ENCODE measurements around the gene ANGPTL4. TPM values are rescaled to one million over a fixed set of nuclear protein-coding genes. Genes with fewer than 3 reads are reported as not detected.

Gene ANGPTL4
- total RNA-seq, 4 donors from 2014 or later, result 15.3 to 56.4 (median 19.1) TPM

DNA sequence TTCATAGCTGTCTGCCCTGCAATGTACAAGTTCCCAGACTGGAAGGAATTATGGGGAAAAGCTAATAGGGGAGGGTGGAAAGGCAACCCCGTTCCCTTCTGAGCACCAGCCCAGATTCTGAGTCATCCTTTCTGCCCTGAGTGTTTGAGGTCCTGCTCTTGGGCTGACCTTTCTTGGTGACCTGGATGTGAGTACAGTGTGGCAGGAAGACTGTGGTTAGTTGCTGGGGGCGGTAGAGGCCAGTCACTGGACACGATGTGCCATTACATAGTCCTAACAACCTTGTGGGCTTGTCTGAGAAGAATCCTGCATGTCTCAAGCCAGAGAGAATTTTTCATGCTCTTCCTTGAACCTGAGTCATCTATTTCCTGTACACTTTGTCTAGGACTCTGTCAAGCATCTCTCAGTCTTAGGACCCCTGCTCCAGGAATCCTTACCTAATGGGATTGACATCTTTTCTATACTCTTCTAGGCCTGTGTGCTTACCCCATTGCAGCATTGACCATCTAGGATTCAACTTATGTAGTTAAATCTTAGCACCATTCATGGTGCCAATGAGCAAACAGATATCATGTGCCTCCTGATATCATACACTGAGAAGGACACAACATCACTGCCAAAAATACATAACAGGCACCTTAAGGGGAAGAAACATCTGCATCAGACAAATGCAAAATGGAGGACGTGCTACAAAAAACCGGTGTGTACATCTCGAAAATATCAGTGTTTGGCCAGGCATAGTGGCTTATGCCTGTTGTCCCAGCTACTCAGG is 8.1 kb upstream of the ANGPTL4 start:
- Histone ChIP-seq H3K36me3 (no peaks in the 10 kb centered on the region), H3K27me3 (no peaks in the 10 kb centered on the region), H3K27ac (no peak overlapping the region), H3K4me1 (peaks cover 35% of the 10 kb centered on the region), H3K4me3 (no peak overlapping the region), H3K9me3 (no peaks in the 10 kb centered on the region)
- WGBS, result 69% methylated on average over 5 of the region's 6 CpGs
- peak in 1 of 2 donors; percentile 67 for DNase-seq (ENCODE audit: low spot score in 2 of 2)
- TF ChIP-seq POLR2AphosphoS5 (IDR thresholded peaks at IDR 0.05) (peak in 2 of 3 donors; percentile 23 to 76), EP300 (IDR thresholded peaks at IDR 0.05) (no peak), POLR2A (IDR thresholded peaks at IDR 0.05) (no peak)
- TF ChIP-seq, protein P1, sequence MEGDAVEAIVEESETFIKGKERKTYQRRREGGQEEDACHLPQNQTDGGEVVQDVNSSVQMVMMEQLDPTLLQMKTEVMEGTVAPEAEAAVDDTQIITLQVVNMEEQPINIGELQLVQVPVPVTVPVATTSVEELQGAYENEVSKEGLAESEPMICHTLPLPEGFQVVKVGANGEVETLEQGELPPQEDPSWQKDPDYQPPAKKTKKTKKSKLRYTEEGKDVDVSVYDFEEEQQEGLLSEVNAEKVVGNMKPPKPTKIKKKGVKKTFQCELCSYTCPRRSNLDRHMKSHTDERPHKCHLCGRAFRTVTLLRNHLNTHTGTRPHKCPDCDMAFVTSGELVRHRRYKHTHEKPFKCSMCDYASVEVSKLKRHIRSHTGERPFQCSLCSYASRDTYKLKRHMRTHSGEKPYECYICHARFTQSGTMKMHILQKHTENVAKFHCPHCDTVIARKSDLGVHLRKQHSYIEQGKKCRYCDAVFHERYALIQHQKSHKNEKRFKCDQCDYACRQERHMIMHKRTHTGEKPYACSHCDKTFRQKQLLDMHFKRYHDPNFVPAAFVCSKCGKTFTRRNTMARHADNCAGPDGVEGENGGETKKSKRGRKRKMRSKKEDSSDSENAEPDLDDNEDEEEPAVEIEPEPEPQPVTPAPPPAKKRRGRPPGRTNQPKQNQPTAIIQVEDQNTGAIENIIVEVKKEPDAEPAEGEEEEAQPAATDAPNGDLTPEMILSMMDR (IDR thresholded peaks at IDR 0.05), result no peak

DNA sequence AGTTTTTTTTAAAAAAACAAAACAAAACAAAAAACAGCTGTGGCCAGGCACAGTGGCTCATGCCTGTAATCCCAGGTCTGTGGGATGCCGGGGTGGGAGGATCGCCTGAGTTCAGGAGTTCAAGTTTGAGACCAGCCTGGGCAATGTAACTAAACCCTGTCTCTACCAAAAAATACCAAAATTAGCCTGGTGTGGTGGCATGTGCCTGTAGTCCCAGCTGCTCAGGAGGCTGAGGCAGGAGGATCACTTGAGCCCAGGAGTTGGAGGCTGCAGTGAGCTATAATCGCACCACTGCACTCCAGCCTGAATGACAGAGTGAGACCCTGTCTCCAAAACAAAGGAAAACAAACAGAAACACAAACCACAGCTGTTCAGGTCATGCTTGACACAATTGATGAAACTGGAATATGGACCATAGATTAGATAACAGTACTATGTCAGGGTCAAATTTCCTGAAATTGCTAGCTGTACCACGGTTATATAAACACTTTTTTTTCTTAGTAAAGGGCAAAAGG is 6.9 kb upstream of the ANGPTL4 start:
- Histone ChIP-seq H3K27me3 (no peaks in the 10 kb centered on the region), H3K27ac (no peak overlapping the region), H3K9me3 (no peaks in the 10 kb centered on the region), H3K36me3 (no peaks in the 10 kb centered on the region), H3K4me1 (peaks cover 45% of the 10 kb centered on the region), H3K4me3 (no peak overlapping the region)
- WGBS, result 83% methylated on average over 4 of the region's 4 CpGs
- TF ChIP-seq EP300 (IDR thresholded peaks at IDR 0.05), result no peak
- TF ChIP-seq, protein P1 (IDR thresholded peaks at IDR 0.05), result no peak
- DNase-seq (ENCODE audit: low spot score in 2 of 2), result no peak

DNA sequence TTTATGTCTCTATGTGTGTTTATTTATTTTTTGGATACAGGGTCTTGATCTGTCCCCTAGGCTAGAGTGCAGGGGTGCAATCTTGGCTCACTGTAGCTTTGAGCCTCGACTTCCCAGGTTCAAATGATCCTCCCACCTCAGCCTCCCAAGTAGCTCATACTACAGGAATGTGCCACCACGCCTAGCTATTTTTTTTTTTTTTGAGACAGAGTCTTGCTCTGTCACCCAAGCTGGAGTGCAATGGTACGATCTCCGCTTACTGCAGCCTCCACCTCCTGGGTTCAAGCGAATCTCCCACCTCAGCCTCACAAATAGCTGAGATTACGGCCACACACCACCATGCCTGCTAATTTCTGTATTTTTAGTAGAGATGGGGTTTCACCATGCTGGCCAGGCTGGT is 5.0 kb upstream of the ANGPTL4 start:
- TF ChIP-seq, protein P1 (IDR thresholded peaks at IDR 0.05), result no peak
- TF ChIP-seq POLR2AphosphoS5 (IDR thresholded peaks at IDR 0.05) (no peak), POLR2A (IDR thresholded peaks at IDR 0.05) (no peak), EP300 (IDR thresholded peaks at IDR 0.05) (no peak)
- 82% methylated on average over 6 of the region's 6 CpGs for WGBS
- Histone ChIP-seq H3K9me3 (no peaks in the 10 kb centered on the region), H3K27me3 (no peaks in the 10 kb centered on the region), H3K4me3 (no peak overlapping the region), H3K4me1 (peaks cover 48% of the 10 kb centered on the region), H3K27ac (no peak overlapping the region), H3K36me3 (no peaks in the 10 kb centered on the region)
- DNase-seq (ENCODE audit: low spot score in 2 of 2), result no peak

DNA sequence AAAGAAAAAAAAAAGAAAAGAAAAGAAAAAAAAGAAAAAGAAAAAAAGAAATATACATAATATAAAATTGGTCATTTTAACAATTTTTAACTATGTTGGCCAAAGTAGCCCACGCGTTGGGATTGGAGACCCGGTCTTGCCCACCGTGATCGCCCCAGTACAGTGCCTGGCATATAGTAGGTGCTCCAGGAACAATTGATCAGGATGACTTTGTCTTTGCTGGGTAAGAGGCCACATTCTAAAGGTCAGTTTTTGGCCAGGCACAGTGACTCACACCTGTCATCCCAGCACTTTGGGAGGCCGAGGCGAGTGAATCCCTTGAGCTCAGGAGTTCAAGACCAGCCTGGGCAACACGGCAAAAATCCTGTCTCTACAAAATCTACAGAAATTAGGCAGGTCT is 3.8 kb upstream of the ANGPTL4 start:
- Histone ChIP-seq H3K4me3 (no peak overlapping the region), H3K27ac (no peak overlapping the region), H3K27me3 (no peaks in the 10 kb centered on the region), H3K4me1 (peaks cover 48% of the 10 kb centered on the region), H3K9me3 (no peaks in the 10 kb centered on the region), H3K36me3 (no peaks in the 10 kb centered on the region)
- DNase-seq (ENCODE audit: low spot score in 2 of 2), result no peak
- TF ChIP-seq POLR2AphosphoS5 (IDR thresholded peaks at IDR 0.05), result no peak
- no peak for TF ChIP-seq POLR2A (IDR thresholded peaks at IDR 0.05)
- TF ChIP-seq, protein P1 (IDR thresholded peaks at IDR 0.05), result no peak
- TF ChIP-seq EP300 (IDR thresholded peaks at IDR 0.05), result no peak
- whole genome bisulfite sequencing, result 85% methylated on average over 8 of the region's 8 CpGs

DNA sequence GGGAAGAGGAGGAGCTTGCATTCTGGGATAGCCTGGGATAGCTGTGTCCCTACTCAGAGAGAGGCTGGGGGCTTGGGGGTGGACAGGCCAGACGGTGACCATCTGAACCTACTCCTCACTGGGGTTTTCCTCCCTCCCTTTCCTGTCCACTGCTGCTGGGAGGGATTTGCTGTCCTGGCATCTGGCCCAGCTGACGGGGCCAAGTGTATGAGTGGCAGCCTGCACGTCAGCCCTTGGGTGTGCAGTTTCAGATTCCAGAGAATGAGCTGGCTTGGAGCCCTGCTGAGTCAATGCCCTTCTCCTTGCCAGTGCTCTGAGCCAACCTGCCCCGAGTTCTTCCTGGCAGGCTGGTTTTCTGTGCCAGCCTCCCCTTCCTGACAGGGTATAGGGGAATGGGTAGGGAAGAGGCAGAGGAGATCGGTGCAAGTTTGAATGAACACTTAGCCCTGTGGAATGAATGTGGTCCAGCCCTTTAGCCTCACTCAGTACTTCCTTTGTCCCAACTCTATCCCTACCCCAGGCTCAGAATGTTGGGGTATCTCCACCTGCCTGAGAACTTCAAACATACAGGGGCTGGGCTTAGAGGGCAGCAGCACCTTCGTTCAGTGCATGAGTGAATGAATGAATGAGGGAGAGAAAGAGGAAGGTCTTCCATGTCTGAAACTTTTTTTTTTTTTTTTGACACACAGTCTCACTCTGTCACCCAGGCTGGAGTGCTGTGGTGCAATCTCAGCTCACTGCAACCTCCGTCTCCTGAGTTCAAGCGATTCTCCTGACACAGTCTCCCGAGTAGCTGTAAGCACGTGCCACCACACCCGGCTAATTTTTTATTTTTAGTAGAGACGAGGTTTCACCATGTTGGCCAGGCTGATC is 1.8 kb upstream of the ANGPTL4 start:
- Histone ChIP-seq H3K9me3 (no peaks in the 10 kb centered on the region), H3K27ac (peak overlapping the region; percentile 89), H3K4me1 (peaks cover 61% of the 10 kb centered on the region), H3K36me3 (no peaks in the 10 kb centered on the region), H3K27me3 (no peaks in the 10 kb centered on the region), H3K4me3 (peak overlapping the region; percentile 72)
- TF ChIP-seq EP300 (IDR thresholded peaks at IDR 0.05) (no peak), POLR2A (IDR thresholded peaks at IDR 0.05) (no peak), POLR2AphosphoS5 (IDR thresholded peaks at IDR 0.05) (peak; percentile 78 to 91 (median 86))
- TF ChIP-seq, protein P1 (IDR thresholded peaks at IDR 0.05), result no peak
- WGBS, result 21% methylated on average over 12 of the region's 12 CpGs
- DNase-seq (ENCODE audit: low spot score in 2 of 2), result peak; percentile 96 to 97
